Lower leg skin (tissue), 3 donors: ENCODE data around the gene PKP4.

Source experiments
- CTCF ChIP-seq, 3 donors: fragments of 450-650 bp; IDR thresholded peaks; one replicate each; pipeline ENCODE4 v1.5.1; 2016; ENCODE audit warnings: antibody characterized with exemption in 3 of 3, mild to moderate bottlenecking in 3 of 3, moderate library complexity in 2 of 3
- POLR2A ChIP-seq, 2 donors: fragments of 450-650 bp; IDR thresholded peaks; one replicate each; pipeline ENCODE4 v1.6.1; 2016 to 2017; ENCODE audit warnings: antibody characterized with exemption in 2 of 2, mild to moderate bottlenecking in 1 of 2, moderate library complexity in 1 of 2

DNA sequence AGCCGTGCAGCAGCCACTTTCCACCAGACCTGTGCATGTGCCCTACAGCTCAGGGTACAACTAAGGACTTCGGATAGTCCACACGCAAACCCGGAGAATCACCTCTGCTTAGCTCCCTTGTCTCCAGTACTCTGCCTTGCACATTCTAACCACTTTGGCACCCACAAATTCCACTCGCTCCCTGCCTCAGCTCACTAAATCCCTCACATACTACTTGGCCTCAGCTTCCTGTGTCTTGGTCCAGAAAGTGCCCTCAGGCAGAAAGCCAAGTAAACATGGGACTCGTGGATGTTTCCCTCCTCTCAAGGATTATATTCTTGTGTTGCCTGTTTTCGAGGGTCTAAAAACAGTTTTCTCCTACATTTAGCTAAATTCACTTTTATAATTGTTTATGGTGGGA is 180.6 kb downstream of the PKP4 start:
- TF ChIP-seq CTCF (IDR thresholded peaks at IDR 0.05) (no peak), POLR2A (IDR thresholded peaks at IDR 0.05) (no peak)
